ENCODE results near the gene GYS1. TPM values are rescaled to one million over a fixed set of nuclear protein-coding genes. Genes with fewer than 3 reads are reported as not detected.

Gene GYS1
- total RNA-seq, 4 donors from 2014 or later: 28.8 to 42.0 (median 31.0) TPM

DNA sequence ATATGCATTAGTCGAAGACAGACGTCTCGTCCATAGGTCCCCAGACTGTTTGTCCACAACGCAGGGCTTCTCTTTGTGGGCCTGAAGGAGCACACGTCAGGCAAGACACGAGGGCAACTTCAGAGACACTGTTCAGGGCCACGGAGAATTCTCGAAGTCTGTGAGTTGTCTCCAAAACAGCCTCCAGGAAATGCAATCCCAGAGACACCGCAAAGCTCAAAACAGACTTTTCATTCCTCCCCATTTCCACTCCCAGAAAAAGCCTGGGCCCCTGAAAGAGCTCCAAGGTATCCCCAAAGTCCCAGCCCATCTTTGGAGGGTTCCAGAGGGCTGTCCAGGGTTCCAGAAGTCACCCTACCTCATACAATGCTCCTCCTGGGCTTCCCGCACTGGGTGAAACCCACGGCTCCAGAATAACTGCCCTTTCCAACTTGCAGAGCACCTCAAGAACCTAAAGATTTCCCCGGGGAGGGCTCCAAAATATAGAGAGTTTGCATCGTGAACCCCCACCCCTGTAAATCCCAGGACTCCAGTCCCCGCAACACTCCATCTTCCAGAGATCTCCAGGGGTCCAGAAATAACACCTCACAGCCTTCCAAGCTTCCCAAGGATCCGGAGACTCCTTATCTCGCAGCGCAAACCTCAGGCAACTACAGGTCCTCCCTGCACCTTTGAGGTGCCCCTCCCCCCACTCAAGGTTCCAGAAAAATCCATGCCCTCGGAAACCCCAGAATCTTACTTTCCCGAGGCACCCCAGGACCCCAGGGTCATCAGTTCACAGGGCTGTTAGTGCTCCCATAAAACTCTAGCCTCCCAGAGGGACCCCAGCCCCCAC lies 28.7 kb downstream of the GYS1 start:
- Histone ChIP-seq H3K27me3 (no peaks in the 10 kb centered on the region), H3K4me3 (peak overlapping the region; percentile 34 to 97 (median 80)), H3K9me3 (no peaks in the 10 kb centered on the region), H3K4me1 (peaks cover 0 to 61% (median 39%) of the 10 kb centered on the region in 4 donors), H3K36me3 (peaks cover 0 to 43% (median 0%) of the 10 kb centered on the region in 3 donors), H3K27ac (peak overlapping the region; percentile 92 to 97 (median 96))
- no peak for TF ChIP-seq POLR2A (IDR thresholded peaks at IDR 0.05)
- TF ChIP-seq CTCF (IDR thresholded peaks at IDR 0.05): no peak
- TF ChIP-seq EP300 (IDR thresholded peaks at IDR 0.05): no peak
- 16 to 19% methylated on average over 19 of the region's 19 CpGs for WGBS, 2 donors
- DNase-seq (ENCODE audit: low spot score in 2 of 2): no peak

DNA sequence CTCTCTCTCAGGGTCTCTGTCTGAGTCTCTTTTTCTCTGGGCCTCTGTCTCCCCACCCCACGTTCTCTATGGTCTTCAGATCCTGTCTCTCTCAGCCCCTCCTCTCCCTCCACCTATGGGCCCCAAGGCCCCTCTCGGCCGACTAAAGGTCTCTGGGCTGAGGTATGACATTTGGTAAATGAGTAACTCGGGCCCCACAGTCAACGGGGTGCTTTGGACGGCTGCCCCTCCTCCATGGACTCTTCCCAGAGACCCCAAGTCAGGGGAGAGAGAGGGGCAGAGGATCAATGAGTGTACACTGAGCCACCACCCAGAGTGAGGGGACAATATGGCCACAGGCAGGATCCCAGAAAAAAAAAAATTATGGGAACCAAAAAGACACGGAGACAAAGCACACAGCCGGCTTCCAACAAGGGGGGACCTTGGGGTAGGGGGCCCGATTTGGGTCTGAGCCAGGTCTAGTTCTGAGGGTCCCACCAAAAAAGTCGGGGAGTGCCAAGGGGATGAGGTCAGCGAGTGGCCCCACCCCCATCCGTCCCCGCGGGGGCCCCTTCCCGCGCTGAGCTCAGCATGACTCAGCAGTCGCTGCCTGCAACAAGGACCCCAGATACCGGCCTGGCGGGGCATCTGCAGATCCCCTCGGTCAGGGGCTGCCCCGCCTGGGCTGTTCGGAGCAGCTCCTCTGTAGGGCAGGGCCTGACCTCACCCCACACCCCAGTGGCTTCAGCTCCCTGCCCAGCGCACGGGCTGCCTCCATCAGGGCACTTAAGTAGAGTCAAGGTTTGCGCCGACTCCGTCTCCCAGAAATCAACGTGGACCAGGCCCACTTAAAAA lies 29.5 kb downstream of the GYS1 start:
- peak overlapping the region; percentile 92 to 97 (median 96) for H3K27ac ChIP-seq
- no peaks in the 10 kb centered on the region for H3K27me3 ChIP-seq
- TF ChIP-seq CTCF (IDR thresholded peaks at IDR 0.05) (no peak), POLR2A (IDR thresholded peaks at IDR 0.05) (peak in 1 of 2 donors; percentile 43), EP300 (IDR thresholded peaks at IDR 0.05) (peak; percentile 48 to 80)
- peaks cover 0 to 57% (median 39%) of the 10 kb centered on the region in 4 donors for H3K4me1 ChIP-seq
- H3K4me3 ChIP-seq: peak overlapping the region; percentile 34 to 97 (median 80)
- no peaks in the 10 kb centered on the region for H3K9me3 ChIP-seq
- WGBS, 2 donors: 8 to 9% methylated on average over 19 to 20 of the region's 28 CpGs
- DNase-seq (ENCODE audit: low spot score in 2 of 2): peak; percentile 68 to 72
- peaks cover 0 to 35% (median 0%) of the 10 kb centered on the region in 3 donors for H3K36me3 ChIP-seq

GRCh38 chr19:48962849-48963165 lies 30.3 kb downstream of the GYS1 start:
- no peak for DNase-seq (ENCODE audit: low spot score in 2 of 2)
- Histone ChIP-seq H3K9me3 (no peaks in the 10 kb centered on the region), H3K4me1 (peaks cover 0 to 50% (median 37%) of the 10 kb centered on the region in 4 donors), H3K27me3 (no peaks in the 10 kb centered on the region), H3K4me3 (peak overlapping the region in 1 of 4 donors; percentile 7), H3K27ac (peak overlapping the region; percentile 92 to 97 (median 96)), H3K36me3 (peaks cover 0 to 31% (median 0%) of the 10 kb centered on the region in 3 donors)
- TF ChIP-seq CTCF (IDR thresholded peaks at IDR 0.05) (no peak), EP300 (IDR thresholded peaks at IDR 0.05) (no peak), POLR2A (IDR thresholded peaks at IDR 0.05) (no peak)
- WGBS, 2 donors: 53 to 55% methylated on average over 7 of the region's 7 CpGs

GRCh38 chr19:48962029-48962848 lies 30.9 kb downstream of the GYS1 start:
- no peaks in the 10 kb centered on the region for H3K27me3 ChIP-seq
- no peaks in the 10 kb centered on the region for H3K9me3 ChIP-seq
- 55 to 61% methylated on average over 22 of the region's 22 CpGs for WGBS, 2 donors
- H3K36me3 ChIP-seq: peaks cover 0 to 31% (median 0%) of the 10 kb centered on the region in 3 donors
- peak overlapping the region; percentile 92 to 97 (median 96) for H3K27ac ChIP-seq
- peaks cover 0 to 44% (median 33%) of the 10 kb centered on the region in 4 donors for H3K4me1 ChIP-seq
- peak in 1 of 2 donors; percentile 44 for DNase-seq (ENCODE audit: low spot score in 2 of 2)
- H3K4me3 ChIP-seq: peak overlapping the region in 1 of 4 donors; percentile 7
- peak in 1 of 2 donors; percentile 51 for TF ChIP-seq POLR2A (IDR thresholded peaks at IDR 0.05)
- TF ChIP-seq EP300 (IDR thresholded peaks at IDR 0.05): peak in 1 of 2 donors; percentile 26
- no peak for TF ChIP-seq CTCF (IDR thresholded peaks at IDR 0.05)

Data from tibial nerve (tissue), 4 donors.